Measurements from ENCODE around the gene USP24. TPM values are rescaled to one million over a fixed set of nuclear protein-coding genes. Genes with fewer than 3 reads are reported as not detected.

Gene USP24
- polyA plus RNA-seq, 1 of the 3 experiments (the other 2 are of a cell fraction), result 8.1 TPM

- Histone ChIP-seq H3K36me3 (replicated peaks in 1 of 2; ENCODE audit: control insufficient read depth in 1 of 2, insufficient read depth in 2 of 2, low read length in 1 of 2) (no peaks in the 10 kb centered on the region), H4K20me1 (ENCODE audit: insufficient read depth) (no peaks in the 10 kb centered on the region), H3K4me3 (ENCODE audit: low read depth in 2 of 2, low read length in 1 of 2) (no peak overlapping the region), H3K4me1 (ENCODE audit: control insufficient read depth in 1 of 2, insufficient read depth in 2 of 2, low read depth in 1 of 2, low read length in 1 of 2) (peaks cover 0 to 28% of the 10 kb centered on the region in 2 experiments; a peak in 1 of 4 replicates), H2AFZ (ENCODE audit: low read depth) (no peak overlapping the region), H3K27ac (ENCODE audit: low read depth in 2 of 2, low read length in 1 of 2) (peak overlapping the region in 1 of 2 experiments; percentile 9; a peak in 1 of 4 replicates), H3K27me3 (ENCODE audit: insufficient read depth) (no peaks in the 10 kb centered on the region), H3K79me2 (ENCODE audit: insufficient read depth) (no peaks in the 10 kb centered on the region), H3K9ac (no peak overlapping the region), H3F3A (replicated peaks; ENCODE audit: insufficient read depth) (no peaks in the 10 kb centered on the region), H3K9me2 (no peaks in the 10 kb centered on the region), H3K9me3 (no peaks in the 10 kb centered on the region), H3K4me2 (no peak overlapping the region)
- WGBS (ENCODE audit: low lambda C conversion rate), result 70% methylated on average over 4 of the region's 9 CpGs
- no peak for DNase-seq
- POLR2A ChIA-PET, result interaction anchor here (1.2 kb wide), 1 partner anchor 9 kb away, joined by 5 read pairs; no protein-coding TSS in a partner anchor
- CTCF ChIA-PET, result interaction anchor here (1.0 to 2.9 kb wide), 8 partner anchors 10 to 104 kb away, joined by 4 to 15 read pairs (median 6); partner anchors contain the start of gene PCSK9
- TF ChIP-seq REST (IDR thresholded peaks at IDR 0.05; ENCODE audit: low read depth, low read length) (no peak), RFX5 (IDR thresholded peaks at IDR 0.05; ENCODE audit: low read length) (no peak), EP300 (IDR thresholded peaks at IDR 0.05; ENCODE audit: borderline replicate concordance in 1 of 2, low read depth in 1 of 2, low read length in 1 of 2) (no peak), NRF1 (IDR thresholded peaks at IDR 0.05; ENCODE audit: low read depth, low read length) (no peak), MAX (IDR thresholded peaks at IDR 0.05; ENCODE audit: low read depth) (no peak)
These were observed 165.8 kb downstream of the USP24 start for GRCh38 chr1:55049271-55049913.

GRCh38 chr1:55048453-55049270 is 166.5 kb downstream of the USP24 start:
- peaks cover 0 to 28% of the 10 kb centered on the region in 2 experiments; a peak in 1 of 4 replicates for H3K4me1 ChIP-seq (ENCODE audit: control insufficient read depth in 1 of 2, insufficient read depth in 2 of 2, low read depth in 1 of 2, low read length in 1 of 2)
- no peaks in the 10 kb centered on the region for H3K9me3 ChIP-seq
- H4K20me1 ChIP-seq (ENCODE audit: insufficient read depth), result no peaks in the 10 kb centered on the region
- CTCF ChIA-PET, result interaction anchor here (1.0 to 2.9 kb wide), 7 partner anchors 9 to 104 kb away, joined by 4 to 15 read pairs (median 7); partner anchors contain the start of gene PCSK9
- DNase-seq, result no peak
- no peaks in the 10 kb centered on the region for H3K79me2 ChIP-seq (ENCODE audit: insufficient read depth)
- POLR2A ChIA-PET, result no interaction called here
- no peak overlapping the region for H3K4me3 ChIP-seq (ENCODE audit: low read depth in 2 of 2, low read length in 1 of 2)
- no peak overlapping the region for H3K9ac ChIP-seq
- H3K4me2 ChIP-seq, result no peak overlapping the region
- WGBS (ENCODE audit: low lambda C conversion rate), result 78% methylated on average over 8 of the region's 11 CpGs
- no peak overlapping the region for H2AFZ ChIP-seq (ENCODE audit: low read depth)
- H3K36me3 ChIP-seq (replicated peaks in 1 of 2; ENCODE audit: control insufficient read depth in 1 of 2, insufficient read depth in 2 of 2, low read length in 1 of 2), result no peaks in the 10 kb centered on the region
- H3K27ac ChIP-seq (ENCODE audit: low read depth in 2 of 2, low read length in 1 of 2), result no peak overlapping the region
- no peaks in the 10 kb centered on the region for H3F3A ChIP-seq (replicated peaks; ENCODE audit: insufficient read depth)
- H3K27me3 ChIP-seq (ENCODE audit: insufficient read depth), result no peaks in the 10 kb centered on the region
- no peaks in the 10 kb centered on the region for H3K9me2 ChIP-seq
- TF ChIP-seq RAD21 (IDR thresholded peaks at IDR 0.05; ENCODE audit: low read length) (no peak), USF2 (IDR thresholded peaks at IDR 0.05; ENCODE audit: borderline replicate concordance, low read depth, low read length) (no peak), CTCF (IDR thresholded peaks at IDR 0.05) (no peak), EZH2phosphoT487 (IDR thresholded peaks at IDR 0.05; ENCODE audit: borderline replicate concordance, low read depth) (no peak), RXRA (IDR thresholded peaks at IDR 0.05; ENCODE audit: borderline replicate concordance, low read depth) (no peak), MXI1 (IDR thresholded peaks at IDR 0.05; ENCODE audit: low read depth, low read length) (no peak), USF1 (IDR thresholded peaks at IDR 0.05; ENCODE audit: borderline replicate concordance, low read depth) (no peak)
